ENCODE measurements around the gene HARS1. TPM values are rescaled to one million over a fixed set of nuclear protein-coding genes. Genes with fewer than 3 reads are reported as not detected.

Gene HARS1
- total and polyA plus RNA-seq, 2 donors (not counting 3 experiments of a cell fraction or from before 2014, with no cell fraction given), result 65.2 to 104 TPM

DNA sequence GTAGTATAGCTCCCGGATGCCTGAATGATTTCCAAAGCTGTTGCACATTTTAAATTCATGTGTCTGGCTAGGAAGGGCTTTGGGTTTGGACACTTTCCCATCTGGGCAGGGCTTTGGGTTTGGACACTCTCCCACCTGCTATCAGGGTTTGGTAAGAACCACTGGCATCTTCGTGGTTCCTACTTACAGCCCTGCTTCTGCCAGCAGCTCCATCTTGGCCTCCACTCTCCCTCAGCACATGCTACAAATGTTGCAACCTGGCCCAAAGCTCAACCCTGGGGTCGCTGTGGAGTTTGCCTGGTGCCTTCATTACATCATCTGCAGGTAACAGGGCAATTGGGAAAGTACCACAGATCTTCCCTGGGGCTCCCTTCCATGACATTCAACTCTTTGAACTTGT, 48.5 kb downstream of the HARS1 start:
- no peak for FAIRE-seq
- H3K4me2 ChIP-seq (ENCODE audit: insufficient read depth, low read length), result no peak overlapping the region
- H3K27me3 ChIP-seq (ENCODE audit: control insufficient read depth in 2 of 2, insufficient read depth in 2 of 2, low read length in 2 of 2), result no peaks in the 10 kb centered on the region
- intact Hi-C loops (cut with micrococcal nuclease) (no loop called here), dilution Hi-C loops (cut with MboI; ENCODE audit: extremely low pct_ligation_motif_present, low sequenced_read_pairs) (no loop called here)
- no peaks in the 10 kb centered on the region for H3K9me3 ChIP-seq (replicated peaks; ENCODE audit: control insufficient read depth, insufficient read depth, low read length)
- no peaks in the 10 kb centered on the region for H4K20me1 ChIP-seq (replicated peaks; ENCODE audit: control insufficient read depth, extremely low read depth, insufficient read depth, low read length)
- H3K27ac ChIP-seq (ENCODE audit: insufficient read depth, low read depth, low read length), result no peak overlapping the region
- DNase-seq (ENCODE audit: low read depth, low spot score), result no peak
- H3K4me1 ChIP-seq (ENCODE audit: control insufficient read depth, extremely low read depth, insufficient read depth, low read length), result peaks cover 19% of the 10 kb centered on the region
- no peaks in the 10 kb centered on the region for H3K9me1 ChIP-seq (replicated peaks; ENCODE audit: control insufficient read depth, extremely low read depth, insufficient read depth, low read length)
- no peak overlapping the region for H2AFZ ChIP-seq (ENCODE audit: low read depth, low read length)
- CTCF ChIA-PET, result interaction anchor here (1.0 to 1.4 kb wide), 3 partner anchors 48 to 279 kb away, joined by 3 to 5 read pairs (median 3); partner anchors contain the start of genes EIF4EBP3, HARS1 and HARS2
- TF ChIP-seq MAX (IDR thresholded peaks at IDR 0.05; ENCODE audit: insufficient read depth, insufficient read length) (no peak), JUN (IDR thresholded peaks at IDR 0.05; ENCODE audit: borderline replicate concordance, insufficient read depth, insufficient read length, low read depth) (no peak), FOS (IDR thresholded peaks at IDR 0.05; ENCODE audit: borderline replicate concordance, insufficient read depth, low read length) (no peak), POLR2AphosphoS5 (IDR thresholded peaks at IDR 0.05; ENCODE audit: insufficient read depth, low read depth, low read length) (no peak), MYC (IDR thresholded peaks at IDR 0.05; ENCODE audit: low read depth, low read length) (no peak), GATA2 (IDR thresholded peaks at IDR 0.05; ENCODE audit: insufficient read depth, insufficient read length, low read depth, low read length) (no peak), POLR2A (IDR thresholded peaks at IDR 0.05; ENCODE audit: low read depth, low read length) (no peak), EZH2 (IDR thresholded peaks at IDR 0.05; ENCODE audit: borderline replicate concordance, low read depth, low read length, severe bottlenecking) (no peak)
- TF ChIP-seq, protein P1, sequence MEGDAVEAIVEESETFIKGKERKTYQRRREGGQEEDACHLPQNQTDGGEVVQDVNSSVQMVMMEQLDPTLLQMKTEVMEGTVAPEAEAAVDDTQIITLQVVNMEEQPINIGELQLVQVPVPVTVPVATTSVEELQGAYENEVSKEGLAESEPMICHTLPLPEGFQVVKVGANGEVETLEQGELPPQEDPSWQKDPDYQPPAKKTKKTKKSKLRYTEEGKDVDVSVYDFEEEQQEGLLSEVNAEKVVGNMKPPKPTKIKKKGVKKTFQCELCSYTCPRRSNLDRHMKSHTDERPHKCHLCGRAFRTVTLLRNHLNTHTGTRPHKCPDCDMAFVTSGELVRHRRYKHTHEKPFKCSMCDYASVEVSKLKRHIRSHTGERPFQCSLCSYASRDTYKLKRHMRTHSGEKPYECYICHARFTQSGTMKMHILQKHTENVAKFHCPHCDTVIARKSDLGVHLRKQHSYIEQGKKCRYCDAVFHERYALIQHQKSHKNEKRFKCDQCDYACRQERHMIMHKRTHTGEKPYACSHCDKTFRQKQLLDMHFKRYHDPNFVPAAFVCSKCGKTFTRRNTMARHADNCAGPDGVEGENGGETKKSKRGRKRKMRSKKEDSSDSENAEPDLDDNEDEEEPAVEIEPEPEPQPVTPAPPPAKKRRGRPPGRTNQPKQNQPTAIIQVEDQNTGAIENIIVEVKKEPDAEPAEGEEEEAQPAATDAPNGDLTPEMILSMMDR (IDR thresholded peaks at IDR 0.05; ENCODE audit: extremely low read depth in 1 of 2, insufficient read depth in 1 of 2, low read depth in 1 of 2, low read length in 2 of 2), result no peak
- H3K9ac ChIP-seq (replicated peaks; ENCODE audit: extremely low read depth, insufficient read depth, low read length), result no peak overlapping the region
- no TSS peak for BruUV-seq (replicated peaks)
- no peak overlapping the region for H3K4me3 ChIP-seq (replicated peaks in 1 of 3; ENCODE audit: insufficient read depth in 1 of 3, low read depth in 1 of 3, low read length in 3 of 3)
- POLR2A ChIA-PET, result interaction anchor here (0.6 kb wide), 1 partner anchor 369 kb away, joined by 3 read pairs; no protein-coding TSS in a partner anchor
- H3K79me2 ChIP-seq (ENCODE audit: control insufficient read depth, insufficient read depth, low read length), result peaks cover 17% of the 10 kb centered on the region
- peaks cover 4 to 18% of the 10 kb centered on the region in 2 experiments for H3K36me3 ChIP-seq (ENCODE audit: control insufficient read depth in 2 of 2, extremely low read depth in 1 of 2, insufficient read depth in 2 of 2, low read length in 2 of 2)
